Thyroid gland (tissue), 4 donors: ENCODE results near the gene SASH1.

ENCODE experiments used
- CTCF ChIP-seq, 6 experiments: fragments of 200-600 bp in 3 of 6; fragments of 450-650 bp in 3 of 6; sonication (generic) in 3 of 6; IDR thresholded peaks; one replicate each; pipeline ENCODE4 v1.5.1; 2016 to 2019; ENCODE audit warnings: antibody characterized with exemption in 6 of 6, mild to moderate bottlenecking in 2 of 6, inconsistent platforms in 1 of 6, moderate library complexity in 1 of 6
- POLR2A ChIP-seq, 2 donors: fragments of 450-650 bp; IDR thresholded peaks; one replicate each; pipeline ENCODE4 v1.6.1; 2017; ENCODE audit warnings: antibody characterized with exemption in 2 of 2, mild to moderate bottlenecking in 2 of 2, moderate library complexity in 1 of 2

- TF ChIP-seq CTCF (IDR thresholded peaks at IDR 0.05) = no peak
- no peak for TF ChIP-seq POLR2A (IDR thresholded peaks at IDR 0.05)
Measured at GRCh38 chr6:148530976-148531375, 188.3 kb downstream of the SASH1 start.
